IMR-90 (cell line): ENCODE results near the gene CFAP210. TPM values are rescaled to one million over a fixed set of nuclear protein-coding genes. Genes with fewer than 3 reads are reported as not detected.
"Not testable (repeated sequence)": the region's sequence is repeated elsewhere in the genome, so short reads cannot be mapped to it uniquely, and the experiment has no call there.

Experiments used
- ATAC-seq: fragments of 200-7000 bp; cut with Tn5 transposase; 2 replicates; pipeline ENCODE4 v1.9.1; 2020; ENCODE audit warnings: low read depth, mild to moderate bottlenecking, moderate library complexity
- BruUV-seq: library from RNA; stranded (reverse); fragments of 400-500 nt; replicated peaks from 2 replicates; lab custom pipeline; 2021; lab: Mats Ljungman, UMichigan
- CTCF ChIA-PET: fragments of 300-600 bp; formaldehyde crosslinking; extraction: SDS; loops from one replicate; lab custom pipeline; 2021; ENCODE audit warnings: antibody characterized with exemption; lab: Yijun Ruan, JAX
- POLR2A ChIA-PET: fragments of 300-600 bp; sonication (Branson Sonifier 250); formaldehyde crosslinking; loops from one replicate; lab custom pipeline; 2022; ENCODE audit warnings: antibody characterized with exemption; ENCODE audit not compliant: unreplicated experiment; lab: Charles Lee
- DNase-seq: peaks from one replicate; pipeline ENCODE4 v3.0.0; 2013
- H2AFZ ChIP-seq: replicated peaks from 2 replicates; pipeline ENCODE3; 2013; ENCODE audit warnings: low read length, mild to moderate bottlenecking; ENCODE audit not compliant: poor library complexity
- H2AK5ac ChIP-seq: 2 replicates; pipeline ENCODE4 v1.6.1; 2013; ENCODE audit warnings: low read depth, low read length, inconsistent platforms
- H2AK9ac ChIP-seq: replicated peaks from 2 replicates; pipeline ENCODE3; 2013; ENCODE audit warnings: mild to moderate bottlenecking, low read depth, low read length, moderate library complexity; ENCODE audit not compliant: poor library complexity
- H2BK120ac ChIP-seq: 2 replicates; pipeline ENCODE4 v1.6.1; 2013; ENCODE audit warnings: low read depth, low read length, inconsistent platforms
- H2BK15ac ChIP-seq: 3 replicates; pipeline ENCODE4 v1.6.1; 2013; ENCODE audit warnings: low read depth, low read length, inconsistent platforms
- H2BK20ac ChIP-seq: 2 replicates; pipeline ENCODE4 v1.6.1; 2013; ENCODE audit warnings: low read depth, mild to moderate bottlenecking, inconsistent platforms, low read length, moderate library complexity
- H2BK5ac ChIP-seq: 2 replicates; pipeline ENCODE4 v1.6.1; 2013; ENCODE audit warnings: mild to moderate bottlenecking, low read depth, low read length, inconsistent platforms; ENCODE audit not compliant: poor library complexity, severe bottlenecking
- H3K14ac ChIP-seq: replicated peaks from 2 replicates; pipeline ENCODE4 v1.6.1; 2013; ENCODE audit warnings: low read depth, low read length, inconsistent platforms
- H3K18ac ChIP-seq: 2 replicates; pipeline ENCODE4 v1.6.1; 2013; ENCODE audit warnings: low read depth, low read length, control low read depth
- H3K23ac ChIP-seq: 2 replicates; pipeline ENCODE4 v1.6.1; 2013; ENCODE audit warnings: low read depth, low read length, inconsistent platforms
- H3K27ac ChIP-seq: 2 replicates; pipeline ENCODE4 v1.5.1; 2013; ENCODE audit warnings: mild to moderate bottlenecking, control low read depth, low read length; ENCODE audit not compliant: insufficient read depth
- H3K27me3 ChIP-seq: 2 replicates; pipeline ENCODE4 v1.6.1; 2013; ENCODE audit warnings: low read length; ENCODE audit not compliant: control insufficient read depth, insufficient read depth
- H3K36me3 ChIP-seq: 2 replicates; pipeline ENCODE4 v1.6.1; 2013; ENCODE audit warnings: low read length, mixed read lengths; ENCODE audit not compliant: control insufficient read depth, insufficient read depth
- H3K4ac ChIP-seq: 2 replicates; pipeline ENCODE4 v1.6.1; 2013; ENCODE audit warnings: low read depth, low read length, inconsistent platforms
- H3K4me1 ChIP-seq: 2 replicates; pipeline ENCODE4 v1.6.1; 2013; ENCODE audit warnings: low read length, mixed read lengths; ENCODE audit not compliant: control insufficient read depth, insufficient read depth
- H3K4me2 ChIP-seq: 2 replicates; pipeline ENCODE4 v1.6.1; 2013; ENCODE audit warnings: low read depth, mild to moderate bottlenecking, control low read depth, low read length, moderate library complexity
- H3K4me3 ChIP-seq: 2 replicates; pipeline ENCODE4 v1.5.1; 2013; ENCODE audit warnings: low read depth, mild to moderate bottlenecking, control low read depth, low read length, moderate library complexity; ENCODE audit not compliant: insufficient read depth
- H3K56ac ChIP-seq: 2 replicates; pipeline ENCODE4 v1.6.1; 2013; ENCODE audit warnings: low read length, inconsistent platforms; ENCODE audit not compliant: insufficient read depth; ENCODE audit errors: extremely low read depth
- H3K79me1 ChIP-seq, 2 experiments: 2 replicates each; pipeline ENCODE4 v1.6.1; 2013; ENCODE audit warnings: low read length in 2 of 2, inconsistent platforms in 1 of 2, low read depth in 1 of 2
- H3K9ac ChIP-seq: 2 replicates; pipeline ENCODE4 v1.6.1; 2013; ENCODE audit warnings: low read depth, low read length, control low read depth
- H3K9me1 ChIP-seq: 2 replicates; pipeline ENCODE4 v1.6.1; 2013; ENCODE audit warnings: low read length, inconsistent platforms; ENCODE audit not compliant: insufficient read depth
- H3K9me3 ChIP-seq: 2 replicates; pipeline ENCODE4 v1.6.1; 2013; ENCODE audit warnings: low read length; ENCODE audit not compliant: control insufficient read depth, insufficient read depth
- H4K20me1 ChIP-seq: 2 replicates; pipeline ENCODE4 v1.6.1; 2013; ENCODE audit warnings: low read length, inconsistent platforms; ENCODE audit not compliant: insufficient read depth
- H4K5ac ChIP-seq: 2 replicates; pipeline ENCODE4 v1.6.1; 2013; ENCODE audit warnings: mild to moderate bottlenecking, low read depth, low read length, control low read depth
- H4K8ac ChIP-seq, 2 experiments: 2 replicates each; pipeline ENCODE4 v1.6.1; 2013; ENCODE audit warnings: low read depth in 2 of 2, low read length in 2 of 2, control low read depth in 1 of 2, inconsistent platforms in 1 of 2
- H4K91ac ChIP-seq: 2 replicates; pipeline ENCODE4 v1.6.1; 2013; ENCODE audit warnings: low read depth, low read length, inconsistent platforms; ENCODE audit not compliant: insufficient read depth
- WGBS, 2 experiments: methylation state at CpG; one replicate each; pipeline versions ENCODE4 v1.1.5 to v1.1.7; 2013; ENCODE audit warnings: missing lambda C conversion rate in 2 of 2; ENCODE audit not compliant: insufficient read length in 1 of 2; ENCODE audit errors: extremely low coverage in 2 of 2; 5-methylcytosine and 5-hydroxymethylcytosine counted together
- dilution Hi-C: fragments of 300-500 bp; cut with HindIII; formaldehyde crosslinking; loops from one replicate; pipeline ENCODE4 v1.14.3; 2018; ENCODE audit warnings: low sequenced_read_pairs; ENCODE audit not compliant: unreplicated experiment
- in situ Hi-C: fragments of 300-500 bp; cut with MboI; formaldehyde crosslinking; loops from 3 replicates; pipeline ENCODE4 v1.14.3; 2019; ENCODE audit warnings: low sequenced_read_pairs, inconsistent platforms, mixed read lengths
- intact Hi-C: fragments of 100-400 bp; cut with micrococcal nuclease; formaldehyde crosslinking; loops from 2 replicates; pipeline ENCODE4 v1.10.0; 2022
- polyA plus RNA-seq, 3 experiments: library from polyadenylated mRNA; depleted of rRNA; stranded (reverse); fragments of >200 nt; gene quantifications; 2 replicates each; pipeline ENCODE4 v1.2.3, GENCODE V29; 2012; ENCODE audit warnings: low replicate concordance in 1 of 3
- total RNA-seq: library from RNA; depleted of rRNA; stranded (reverse); fragments of >200 nt; gene quantifications from 2 replicates; pipeline ENCODE4 v1.2.3, GENCODE V29; 2012

Gene CFAP210
- total and polyA plus RNA-seq, 2 of the 4 experiments (the other 2 are of a cell fraction), result not detected

GRCh38 chr2:169684712-169685111 lies 9.5 kb downstream of the CFAP210 start:
- H3K4ac ChIP-seq, H3K4me1 ChIP-seq, H3K4me3 ChIP-seq, H2BK15ac ChIP-seq, H4K8ac ChIP-seq, DNase-seq, H2AK9ac ChIP-seq, H3K36me3 ChIP-seq, H2BK120ac ChIP-seq, H3K9me1 ChIP-seq, H3K23ac ChIP-seq, H3K27me3 ChIP-seq, H3K4me2 ChIP-seq, H3K79me1 ChIP-seq, CTCF ChIA-PET, H3K18ac ChIP-seq, H2BK20ac ChIP-seq, in situ Hi-C loops, H4K5ac ChIP-seq, H2AFZ ChIP-seq, H4K91ac ChIP-seq, BruUV-seq, H3K9ac ChIP-seq, H3K14ac ChIP-seq, H3K56ac ChIP-seq, H4K20me1 ChIP-seq, H2AK5ac ChIP-seq, intact Hi-C loops, ATAC-seq, dilution Hi-C loops, H2BK5ac ChIP-seq, H3K27ac ChIP-seq, H3K9me3 ChIP-seq: not testable (repeated sequence)
- POLR2A ChIA-PET, result interaction anchor here (0.6 kb wide), 1 partner anchor 381 kb away, joined by 4 read pairs; no protein-coding TSS in a partner anchor
- no CpG with 5 or more reads among the region's 2 CpGs for WGBS, 2 experiments
